HS-27A (cell line): Measurements from ENCODE around the gene RNF175.
"Not testable (repeated sequence)": the region's sequence is repeated elsewhere in the genome, so short reads cannot be mapped to it uniquely, and the experiment has no call there.

ENCODE experiments used
- DNase-seq: peaks from one replicate; pipeline ENCODE4 v3.0.0-alpha.2; 2012; ENCODE audit warnings: low read depth, missing footprints

Gene RNF175

GRCh38 chr4:153679486-153679885, 80.3 kb downstream of the RNF175 start:
- no peak for DNase-seq

- DNase-seq, result peak; percentile 71
Observed at GRCh38 chr4:153676984-153677383, 82.8 kb downstream of the RNF175 start.

- peak; percentile 12 for DNase-seq
Observed at GRCh38 chr4:153676486-153676885, 83.3 kb downstream of the RNF175 start.

- no peak for DNase-seq
Observed at GRCh38 chr4:153669838-153670237, 90.0 kb downstream of the RNF175 start.

GRCh38 chr4:153668647-153669046, 91.2 kb downstream of the RNF175 start:
- no peak for DNase-seq

GRCh38 chr4:153666505-153666904, 93.3 kb downstream of the RNF175 start:
- DNase-seq, result not testable (repeated sequence)

- no peak for DNase-seq
Observed at GRCh38 chr4:153663667-153664066, 96.2 kb downstream of the RNF175 start.

GRCh38 chr4:153661908-153662307, 97.9 kb downstream of the RNF175 start:
- no peak for DNase-seq

- no peak for DNase-seq
Observed at GRCh38 chr4:153661215-153661822, 98.5 kb downstream of the RNF175 start.
